NCI-H2107 (cell line): ENCODE measurements around the gene MISFA.
"Not testable (repeated sequence)": the region's sequence is repeated elsewhere in the genome, so short reads cannot be mapped to it uniquely, and the experiment has no call there.

Experiments
- DNase-seq: peaks from one replicate; lab custom pipeline; 2025; lab: John Stamatoyannopoulos, UW

MISFA gene

DNA sequence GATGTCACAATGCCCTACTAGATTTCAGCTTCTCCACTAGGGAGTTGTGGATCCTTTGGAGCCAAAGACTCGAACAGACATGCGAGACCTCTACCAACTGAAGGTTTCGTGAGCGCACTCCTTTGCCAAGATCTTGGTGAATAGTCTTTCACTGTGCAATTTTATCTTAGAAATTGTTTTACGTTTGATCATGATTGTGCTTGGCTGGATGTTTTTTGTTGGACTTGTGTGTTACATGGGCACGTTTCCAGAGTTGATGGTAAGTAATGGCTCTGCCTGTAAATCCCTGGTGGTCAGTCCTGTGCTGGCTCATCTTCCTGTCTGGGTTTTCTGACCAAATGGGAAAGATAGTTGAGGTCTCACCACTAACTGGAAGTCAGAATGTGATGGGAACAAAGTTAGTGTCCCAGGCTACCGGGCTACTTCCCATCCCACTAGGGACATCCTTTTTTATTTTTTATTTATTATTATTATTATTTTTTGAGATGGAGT, at the start of gene MISFA:
MISFA (plus strand) TSS at position 51 of the 492 bp plus-strand sequence; CDS start at position 191, 140 bp downstream.
- DNase-seq: no peak

DNA sequence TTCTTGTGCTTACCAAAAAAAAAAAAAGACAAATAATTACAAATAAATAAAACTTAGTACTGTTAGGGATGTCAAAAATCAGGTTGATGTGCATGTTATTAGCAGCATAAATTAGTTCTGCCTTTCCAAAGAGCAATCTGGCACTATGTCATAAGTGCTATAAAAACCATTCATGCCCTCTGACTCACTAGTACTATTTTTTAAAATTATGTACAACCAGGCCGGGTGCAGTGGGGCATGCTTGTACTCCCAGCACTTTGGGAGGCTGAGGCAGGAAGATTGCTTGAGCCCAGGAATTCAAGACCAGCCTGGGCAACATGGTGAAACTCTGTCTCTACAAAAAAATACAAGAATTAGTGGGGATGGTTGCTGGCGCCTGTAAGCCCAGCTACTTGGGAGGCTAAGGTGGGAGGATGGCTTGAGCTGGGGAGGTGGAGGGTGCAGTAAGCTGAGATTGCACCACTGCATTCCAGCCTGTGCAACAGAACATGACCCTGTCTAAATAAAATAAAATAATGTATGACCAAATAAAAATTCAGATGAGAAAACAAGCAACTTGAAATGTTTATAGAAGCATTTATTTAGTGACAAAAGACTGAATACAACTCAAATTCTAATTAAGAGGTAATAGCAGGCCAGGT, 36.4 kb upstream of the MISFA start:
- DNase-seq: no peak

DNA sequence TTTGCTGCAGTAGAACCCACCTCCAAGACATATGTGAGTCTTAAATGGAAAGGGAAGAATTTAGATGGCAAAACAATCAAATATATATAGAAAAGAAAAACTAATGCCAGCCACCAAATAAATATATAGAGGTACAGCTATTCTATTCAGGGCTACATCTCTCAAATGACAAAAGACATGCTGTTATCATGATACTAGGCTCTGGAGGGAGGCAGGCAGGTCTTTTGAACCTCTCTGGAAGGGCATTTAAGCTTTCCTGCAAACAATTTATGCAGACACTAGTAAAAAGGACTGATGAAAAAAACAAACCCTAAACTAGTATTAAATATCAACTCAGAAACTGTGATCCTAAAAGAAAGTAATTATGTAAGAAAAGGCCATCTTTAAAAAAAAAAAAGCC, 35.4 kb upstream of the MISFA start:
- no peak for DNase-seq

DNA sequence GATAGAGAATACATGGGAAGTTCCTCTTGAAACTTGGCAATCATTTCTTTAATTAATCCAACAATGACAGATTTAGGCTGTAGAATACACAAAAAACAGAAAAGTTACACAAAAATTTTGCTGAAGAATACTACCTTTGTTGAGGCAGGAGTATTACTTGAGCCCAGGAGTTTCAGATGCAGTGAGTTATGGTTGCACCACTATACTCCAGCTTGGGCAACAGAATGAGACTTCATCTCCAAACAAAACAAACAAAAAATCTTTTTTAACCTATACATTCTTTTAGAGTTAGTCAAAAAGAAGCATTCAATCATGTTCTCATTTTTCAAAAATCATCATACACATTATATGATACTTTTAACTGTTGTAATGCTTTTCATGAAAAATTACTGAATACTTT, 33.2 kb upstream of the MISFA start:
- DNase-seq: no peak

DNA sequence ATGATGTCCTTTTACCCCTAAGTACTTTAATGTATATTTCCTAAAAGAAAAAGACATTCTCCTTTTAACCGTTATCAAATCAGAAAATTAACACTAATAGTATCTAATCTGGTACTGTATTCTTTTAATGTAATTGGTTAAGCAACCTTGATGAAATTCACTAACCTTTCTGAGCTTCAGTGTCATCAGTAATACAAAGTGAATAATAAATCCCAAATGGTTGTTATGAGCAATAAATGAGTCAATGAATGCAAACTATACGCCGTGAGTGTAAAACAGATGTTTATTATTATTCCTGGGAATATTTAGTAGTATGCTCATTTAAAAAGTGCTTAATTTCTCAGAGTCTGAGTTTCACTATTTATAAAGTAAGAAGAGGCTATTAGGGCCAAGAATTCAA, 32.5 kb upstream of the MISFA start:
- DNase-seq: no peak

DNA sequence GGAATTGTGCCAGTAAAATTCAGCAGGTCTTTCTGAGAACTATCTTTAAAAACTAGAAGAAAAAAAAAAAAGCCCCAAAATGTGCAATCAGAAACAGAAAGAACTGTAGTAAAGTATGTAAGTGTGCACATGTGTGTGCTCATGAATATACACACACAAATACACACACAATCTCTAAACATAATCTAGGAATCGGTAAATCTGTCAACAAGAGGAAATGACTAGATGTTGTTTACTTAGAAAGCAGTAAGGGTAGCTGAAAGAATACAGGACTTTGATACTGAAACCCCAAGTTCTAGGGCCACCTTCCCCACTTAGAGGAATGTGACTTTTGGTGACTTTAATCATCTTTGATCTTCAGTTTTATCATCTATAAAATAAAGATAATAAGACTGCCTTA, 24.2 kb upstream of the MISFA start:
- no peak for DNase-seq

DNA sequence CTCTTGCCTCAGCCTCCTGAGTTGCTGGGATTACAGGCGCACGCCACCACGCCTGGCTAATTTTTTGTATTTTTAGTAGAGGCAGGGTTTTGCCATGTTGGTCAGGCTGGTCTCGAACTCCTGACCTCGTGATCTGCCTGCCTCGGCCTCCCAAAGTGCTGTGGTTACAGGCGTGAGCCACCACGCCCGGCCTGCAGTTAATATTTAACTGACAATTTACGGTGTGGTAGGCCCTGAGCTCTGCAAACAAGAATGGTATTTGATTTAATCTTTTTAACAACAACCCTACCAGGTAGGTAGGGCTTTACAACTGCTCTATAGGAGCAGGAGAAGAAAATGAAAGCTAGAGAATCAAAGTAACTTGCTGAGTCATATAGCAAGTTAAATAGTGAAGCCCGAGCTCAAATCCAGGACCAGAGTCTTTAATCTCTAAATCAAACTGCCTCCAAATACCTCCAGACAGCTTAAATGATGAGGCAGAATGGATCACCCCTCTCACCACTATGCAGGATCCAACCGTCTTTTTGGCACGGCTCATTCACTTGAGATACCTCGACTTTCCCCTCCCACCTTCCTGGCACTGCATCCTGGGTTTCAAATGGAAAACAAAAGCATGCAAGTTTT, 20.5 kb upstream of the MISFA start:
- no peak for DNase-seq

DNA sequence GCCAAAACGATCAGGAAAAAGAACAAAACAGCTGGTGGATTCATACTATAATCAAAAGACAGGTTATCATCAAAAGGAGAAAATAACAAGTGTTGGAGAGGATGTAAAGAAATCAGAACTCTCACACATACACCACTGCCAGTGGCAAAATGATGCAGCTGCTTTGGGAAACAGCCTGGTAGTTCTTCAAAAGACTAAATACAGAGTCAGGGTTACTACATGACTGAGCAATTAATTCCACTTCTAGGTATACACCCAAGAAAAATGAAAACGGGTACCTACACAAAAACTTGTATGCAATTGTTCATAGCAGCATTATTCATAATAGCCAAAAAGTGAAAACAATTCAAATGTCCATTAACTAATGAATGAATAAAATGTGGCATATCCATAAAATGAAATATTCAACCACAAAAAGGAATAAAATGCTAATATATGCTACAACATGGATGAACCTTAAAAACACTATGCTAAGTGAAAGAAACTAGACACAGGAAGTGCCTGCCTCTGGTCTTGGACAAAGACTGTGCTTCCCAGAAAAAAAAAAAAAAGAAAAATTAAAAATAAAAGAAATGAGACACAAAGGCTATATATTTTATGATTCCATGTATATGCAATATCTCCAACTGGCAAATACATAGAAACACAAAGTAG, 19.3 kb upstream of the MISFA start:
- DNase-seq: no peak

DNA sequence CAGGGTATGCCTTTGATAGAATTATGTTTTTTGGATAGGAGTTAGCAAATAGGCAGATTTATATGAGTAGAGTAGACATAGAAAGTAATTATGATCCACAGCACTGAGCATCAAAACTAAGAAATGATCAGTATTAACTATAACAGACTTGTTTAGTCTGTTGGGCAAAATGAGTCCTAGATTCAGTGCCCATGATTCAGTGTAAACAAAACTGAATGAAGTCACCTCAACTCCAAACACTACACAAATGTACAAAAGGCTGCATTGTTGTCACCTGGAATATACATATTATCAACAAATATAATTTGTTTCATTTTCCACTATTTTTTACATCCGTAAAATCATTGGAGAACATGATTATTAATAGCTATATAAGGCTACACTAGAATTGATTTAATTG, 17.8 kb upstream of the MISFA start:
- no peak for DNase-seq

DNA sequence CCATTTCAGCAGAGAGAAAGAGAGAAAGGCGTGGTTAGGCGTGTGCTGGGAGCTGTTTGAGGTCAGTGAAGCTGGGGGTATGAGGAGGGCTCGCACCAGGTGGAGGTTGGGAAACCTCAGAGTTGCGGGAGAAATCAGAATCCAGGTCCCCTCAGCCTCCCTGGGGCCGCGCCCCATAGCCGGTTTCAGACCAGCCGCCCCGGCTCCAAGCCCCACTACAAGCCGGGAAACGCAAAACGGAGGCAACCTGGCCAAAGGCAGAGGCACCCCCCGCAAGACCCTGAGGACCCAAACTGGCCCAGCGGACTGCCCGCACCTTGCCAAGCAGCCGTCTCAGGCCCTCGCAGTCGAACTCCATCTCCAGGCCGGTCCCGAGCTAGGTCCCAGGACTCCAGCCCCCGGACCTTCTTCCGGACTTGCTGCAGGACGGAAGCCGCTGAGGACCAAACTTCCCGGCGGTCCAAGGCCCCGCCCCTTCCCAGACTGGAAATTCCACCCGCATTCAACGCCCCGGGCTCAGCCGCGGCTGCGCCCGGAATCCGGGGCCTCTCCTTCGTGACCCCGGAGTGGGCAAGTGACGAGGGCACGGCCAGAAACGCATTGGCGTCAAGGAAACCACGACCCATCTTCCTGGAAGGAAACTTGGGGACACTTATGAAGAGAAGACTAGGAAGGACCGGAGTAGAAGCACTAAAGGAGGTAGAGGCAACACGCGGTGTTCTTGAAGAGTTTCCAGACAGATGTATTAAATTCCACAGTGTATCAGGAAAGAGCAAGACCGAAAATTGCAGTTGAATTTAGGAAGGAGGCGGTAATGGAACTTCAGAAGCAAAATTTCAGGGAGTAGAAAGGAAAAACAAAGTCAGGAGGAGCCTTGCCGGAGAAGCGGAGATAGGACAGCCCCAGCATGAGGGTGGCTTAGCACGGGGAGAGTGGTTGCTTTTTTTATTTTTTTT, 11.0 kb upstream of the MISFA start, which contains the start of gene UEVLD:
UEVLD (minus strand) TSS at position 438 of the 956 bp plus-strand sequence; CDS start at position 358, 80 bp downstream.
- peak; percentile 44 for DNase-seq

DNA sequence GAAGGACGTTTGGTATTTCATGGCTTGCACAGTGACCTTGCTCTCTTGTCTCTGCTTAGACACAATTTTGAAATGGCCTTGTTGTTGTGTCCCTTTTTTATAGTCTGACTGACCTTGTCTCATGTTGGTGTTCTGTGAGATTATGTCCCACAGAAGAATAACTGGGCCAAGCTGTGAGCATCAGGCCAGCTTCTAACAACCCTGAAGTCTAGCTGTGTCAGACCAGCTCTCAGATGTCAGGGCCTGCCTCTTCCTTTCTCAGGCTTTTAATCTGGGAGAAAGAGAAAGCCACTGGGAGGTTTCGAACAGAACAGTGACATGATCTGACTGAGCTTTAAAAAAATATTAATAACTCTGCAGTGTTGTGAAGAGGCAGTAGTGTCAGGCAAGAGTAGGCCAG, 9.0 kb upstream of the MISFA start:
- DNase-seq: no peak

DNA sequence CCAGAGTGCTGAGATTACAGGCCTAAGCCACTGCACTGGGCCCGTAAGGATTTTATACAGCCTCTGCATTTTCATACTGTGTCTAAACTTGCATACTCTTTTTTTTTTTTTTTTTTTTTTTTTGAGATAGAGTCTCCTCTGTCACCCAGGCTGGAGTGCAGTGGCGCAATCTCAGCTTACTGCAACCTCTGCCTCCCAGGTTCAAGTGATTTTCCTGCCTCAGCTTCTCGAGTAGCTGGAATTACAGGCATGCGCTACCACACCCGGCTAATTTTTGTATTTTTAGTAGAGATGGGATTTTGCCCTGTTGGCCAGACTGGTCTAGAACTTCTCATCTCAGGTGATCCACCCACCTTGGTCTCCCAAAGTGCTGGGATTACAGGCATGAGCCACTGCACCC, 5.5 kb upstream of the MISFA start:
- DNase-seq: not testable (repeated sequence)

DNA sequence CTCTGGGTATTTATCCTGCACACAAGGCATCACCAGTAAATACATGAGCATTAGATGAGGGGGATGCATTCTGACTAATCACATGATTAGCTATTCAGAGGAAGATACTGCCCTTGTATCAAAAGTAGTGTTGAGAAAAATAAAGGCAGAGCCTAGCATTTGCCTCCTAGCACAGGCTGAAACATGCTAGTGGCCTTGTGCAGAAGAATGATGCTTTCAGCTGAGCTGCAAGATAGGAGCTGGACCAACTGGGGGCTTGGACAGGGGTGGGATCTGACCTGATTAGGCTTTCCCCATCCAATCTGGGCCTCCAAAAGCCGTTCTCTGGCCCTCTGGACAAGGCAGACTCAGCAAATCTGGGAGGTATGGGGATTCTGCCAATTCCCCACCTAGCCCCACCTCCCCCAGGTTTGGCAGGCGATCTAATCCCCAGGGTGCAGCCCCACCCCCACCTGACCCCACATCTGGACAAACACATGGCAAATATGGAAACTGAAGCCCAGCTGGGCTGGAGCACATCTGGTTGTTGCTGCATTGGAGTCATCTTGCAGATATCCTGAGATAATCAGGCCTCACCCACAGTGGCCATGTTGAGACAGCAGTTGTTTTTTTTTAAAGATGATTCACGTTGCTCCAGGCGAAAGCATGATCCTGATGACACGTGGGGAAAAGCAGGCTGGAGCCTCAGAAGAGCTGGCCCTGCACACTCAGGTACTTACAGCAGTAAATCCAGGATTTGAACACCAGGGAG, 4.4 kb upstream of the MISFA start:
- no peak for DNase-seq

DNA sequence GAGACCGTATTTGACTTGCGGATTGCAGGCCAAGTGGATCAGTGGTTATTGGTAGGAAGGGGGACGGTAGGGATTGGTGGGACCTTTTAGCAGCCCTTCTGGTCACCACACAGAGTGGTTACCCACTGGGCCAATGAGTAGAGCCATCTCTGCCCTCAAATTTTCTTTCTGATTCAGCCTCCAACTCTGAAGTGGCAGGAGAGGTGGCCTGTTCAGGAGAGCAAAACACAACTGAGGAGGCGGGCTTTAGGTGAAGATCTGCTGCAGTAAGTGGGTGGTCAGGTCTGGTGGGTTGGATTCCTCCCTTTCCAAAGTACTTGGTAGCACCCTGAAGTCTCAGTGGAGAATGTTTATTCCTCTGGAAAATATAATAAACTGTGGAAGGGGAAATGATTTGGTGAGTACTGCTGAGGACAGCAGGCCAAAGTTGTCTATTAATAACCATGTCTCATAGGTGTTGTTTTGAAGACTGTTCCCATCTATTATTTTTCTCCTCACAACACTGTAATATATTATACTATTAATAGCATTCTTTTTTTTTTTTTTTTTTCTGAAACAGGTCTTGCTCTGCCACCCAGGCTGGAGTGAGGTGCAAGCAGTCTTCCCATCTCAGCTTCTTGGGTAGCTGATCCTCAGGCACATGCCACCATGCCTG, 1.5 kb downstream of the MISFA start:
- no peak for DNase-seq

DNA sequence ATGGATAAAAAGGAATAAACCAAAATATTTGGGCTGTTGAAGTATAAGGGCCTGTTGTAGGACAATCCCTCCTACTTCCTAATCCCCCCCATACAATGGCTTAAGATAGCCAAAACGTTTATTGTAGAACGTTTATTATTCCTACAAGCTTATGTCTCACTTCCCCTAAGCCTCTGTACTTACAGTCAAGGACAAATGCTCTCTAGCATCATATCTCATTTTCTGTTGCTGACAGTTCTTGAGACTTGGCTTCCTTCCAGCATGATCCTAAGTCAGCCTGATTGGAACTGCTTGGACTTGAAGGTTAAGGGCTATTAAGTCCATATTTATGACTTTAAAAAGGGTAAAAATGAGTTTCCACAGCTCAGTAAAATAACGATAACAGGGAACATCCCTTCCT, 8.8 kb downstream of the MISFA start:
- no peak for DNase-seq

DNA sequence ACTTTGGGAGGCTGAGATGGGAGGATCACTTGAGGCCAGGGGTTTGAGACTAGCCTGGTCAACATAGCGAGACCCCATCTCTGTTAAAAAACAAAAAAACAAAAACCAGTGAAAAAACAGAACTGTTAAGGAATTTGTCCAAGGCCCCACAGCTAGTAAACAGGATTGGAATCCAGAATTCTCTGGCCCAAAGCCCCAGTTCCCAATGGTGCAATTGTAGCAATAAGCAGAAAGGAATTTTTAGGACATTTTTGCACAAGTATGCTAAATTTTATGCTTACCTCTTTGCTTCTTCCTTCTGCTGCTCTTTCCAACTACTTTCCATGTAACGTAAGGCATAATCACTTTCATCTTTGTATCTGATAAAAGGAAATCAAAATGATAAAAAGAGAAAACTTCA, 11.6 kb downstream of the MISFA start:
- no peak for DNase-seq

DNA sequence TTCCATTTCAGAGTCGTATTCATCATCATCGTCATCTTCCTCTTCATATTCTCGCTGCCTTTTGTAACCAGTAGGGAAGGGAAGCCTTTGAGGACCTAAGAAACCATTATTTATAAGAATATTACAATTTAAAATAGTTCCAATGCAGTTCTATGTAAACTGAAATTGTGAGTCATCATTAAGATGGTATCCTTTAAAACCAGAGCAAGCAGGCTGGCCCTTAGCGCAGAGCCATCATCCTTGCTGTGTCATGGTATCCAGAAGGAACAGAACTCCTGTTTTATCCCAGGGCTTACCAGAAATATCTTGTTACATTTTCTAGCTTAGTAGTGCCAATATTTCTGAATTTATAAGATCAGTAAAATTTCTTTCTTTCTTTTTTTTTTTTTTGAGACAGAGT, 12.8 kb downstream of the MISFA start:
- DNase-seq: no peak

DNA sequence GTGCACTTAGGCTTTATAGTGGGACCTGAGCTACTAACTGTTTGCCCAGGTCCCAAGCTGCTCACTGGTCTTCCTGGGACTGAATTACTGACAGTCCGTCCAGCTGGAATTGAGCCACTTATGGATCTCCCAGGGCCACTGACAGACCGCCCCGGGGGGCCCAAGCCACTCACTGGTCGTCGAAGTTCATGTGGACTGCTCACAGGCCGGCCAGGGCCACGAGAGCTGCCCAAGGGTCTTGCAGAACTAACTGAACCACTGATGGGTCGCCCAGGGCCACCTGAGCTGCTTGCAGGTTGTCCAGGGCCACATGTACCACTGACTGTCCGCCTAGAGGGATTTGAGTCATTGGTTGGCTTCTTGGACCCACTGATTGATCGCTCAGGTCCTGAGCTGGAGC, 15.1 kb downstream of the MISFA start:
- DNase-seq: no peak

DNA sequence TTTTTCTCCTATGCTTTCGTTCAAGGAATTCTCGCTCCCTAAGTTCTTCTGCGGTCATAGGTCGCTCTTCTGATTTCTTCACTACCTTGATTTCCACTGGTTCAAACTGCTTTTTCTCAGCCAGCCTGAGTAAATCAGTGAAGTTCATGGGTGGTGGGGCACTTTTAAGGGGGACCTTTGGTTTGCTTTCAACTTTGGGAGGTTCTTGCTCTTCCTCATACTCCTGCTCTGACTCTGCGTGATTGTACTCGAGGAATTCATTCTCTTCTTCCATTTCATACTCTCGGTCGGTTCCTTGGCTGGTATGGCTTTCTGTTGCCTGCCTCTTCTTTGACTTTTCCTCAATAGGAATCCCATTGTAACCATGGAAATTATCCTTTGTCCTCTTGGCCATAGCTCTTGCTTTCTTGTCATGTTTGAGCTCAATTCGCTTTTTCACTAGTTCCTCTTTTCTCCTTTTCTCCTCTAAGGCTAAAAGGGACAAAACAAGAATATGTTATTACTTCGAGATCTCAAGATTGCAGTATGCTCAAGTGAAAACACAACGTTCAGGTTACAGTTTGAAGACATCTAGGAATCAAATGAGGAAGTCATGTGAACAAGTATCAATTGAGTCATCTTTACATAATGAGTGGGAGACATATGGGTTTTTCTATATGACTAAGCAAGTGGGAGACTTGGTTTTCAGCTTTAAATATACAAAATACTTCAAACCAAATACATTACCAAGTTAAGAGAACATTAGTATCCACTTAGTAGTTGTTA, 16.2 kb downstream of the MISFA start:
- no peak for DNase-seq

DNA sequence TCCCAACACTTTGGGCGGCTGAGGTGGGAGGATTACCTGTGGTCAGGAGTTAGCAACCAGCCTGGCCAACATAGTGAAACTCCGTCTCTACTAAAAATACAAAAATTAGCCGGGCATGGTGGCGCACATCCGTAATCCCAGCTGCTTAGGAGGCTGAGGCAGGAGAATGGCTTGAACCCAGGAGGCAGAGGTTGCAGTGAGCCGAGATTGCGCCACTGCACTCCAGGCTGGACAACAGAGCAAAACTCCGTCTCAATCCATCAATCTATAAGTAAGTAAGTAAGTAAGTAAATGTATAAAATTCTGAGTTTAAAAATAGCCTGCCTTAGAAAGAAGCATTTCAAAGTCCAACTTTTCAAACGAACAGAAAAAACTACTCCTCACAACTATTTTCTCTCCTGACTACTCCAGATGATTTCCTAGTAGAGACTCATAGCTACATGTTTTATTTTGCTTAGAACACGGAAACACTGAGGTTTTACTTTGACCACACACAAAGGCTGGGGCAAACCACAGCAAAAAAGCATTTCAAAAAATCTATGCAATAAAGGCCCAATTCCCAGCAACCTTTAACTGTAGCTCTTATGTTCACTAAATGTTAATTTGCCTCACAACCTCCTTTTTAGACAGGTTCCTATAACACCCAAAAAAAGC, 18.2 kb downstream of the MISFA start:
- DNase-seq: no peak
